Natural killer cell (primary cell): ENCODE measurements around the gene MFAP3L. TPM values are rescaled to one million over a fixed set of nuclear protein-coding genes. Genes with fewer than 3 reads are reported as not detected.

Experiments used
- ATAC-seq, 3 donors: fragments of 150-1000 bp in 2 of 3; fragments of 200-7000 bp in 1 of 3; cut with Tn5 transposase; 1 replicate in 1 of 3; 2 replicates in 2 of 3; pipeline ENCODE4 v1.10.0; 2021; ENCODE audit warnings: mild to moderate bottlenecking in 2 of 3, moderate library complexity in 2 of 3
- DNase-seq, 2 donors: peaks; one replicate each; pipeline versions ENCODE4 v3.0.0 to v3.0.0-alpha.2; 2013 to 2021; ENCODE audit warnings: mixed read lengths in 1 of 2
- H3K27ac ChIP-seq: one replicate; pipeline ENCODE4 v1.5.1; 2013; ENCODE audit warnings: mild to moderate bottlenecking, low read length
- H3K27me3 ChIP-seq: one replicate; pipeline ENCODE4 v1.6.1; 2013; ENCODE audit warnings: low read length; ENCODE audit not compliant: control insufficient read depth, insufficient read depth
- H3K36me3 ChIP-seq: one replicate; pipeline ENCODE4 v1.6.1; 2013; ENCODE audit warnings: low read length; ENCODE audit not compliant: control insufficient read depth, insufficient read depth
- H3K4me1 ChIP-seq: one replicate; pipeline ENCODE4 v1.6.1; 2013; ENCODE audit warnings: low read length; ENCODE audit not compliant: control insufficient read depth, insufficient read depth
- H3K4me3 ChIP-seq: one replicate; pipeline ENCODE4 v1.5.1; 2013; ENCODE audit warnings: low read length
- H3K9me3 ChIP-seq: one replicate; pipeline ENCODE4 v1.6.1; 2013; ENCODE audit warnings: low read length; ENCODE audit not compliant: control insufficient read depth, insufficient read depth
- H3K27ac Mint-ChIP-seq, 2 donors: one replicate each; pipeline ENCODE4 v1.8.0; 2022; ENCODE audit warnings: mild to moderate bottlenecking in 2 of 2, mixed read lengths in 2 of 2, moderate library complexity in 1 of 2
- H3K27me3 Mint-ChIP-seq, 2 donors: one replicate each; pipeline ENCODE4 v1.8.0; 2022; ENCODE audit warnings: low read depth in 2 of 2, mixed read lengths in 2 of 2
- H3K36me3 Mint-ChIP-seq: one replicate; pipeline ENCODE4 v1.8.0; 2022; ENCODE audit warnings: mixed read lengths
- H3K4me1 Mint-ChIP-seq, 2 donors: one replicate each; pipeline ENCODE4 v1.8.0; 2022; ENCODE audit warnings: mixed read lengths in 2 of 2
- H3K4me3 Mint-ChIP-seq: one replicate; pipeline ENCODE4 v1.8.0; 2022; ENCODE audit warnings: mild to moderate bottlenecking, moderate library complexity, mixed read lengths
- H3K9me3 Mint-ChIP-seq, 2 donors: one replicate each; pipeline ENCODE4 v1.8.0; 2022; ENCODE audit warnings: mixed read lengths in 2 of 2
- CTCF ChIP-seq: fragments of 200-600 bp; IDR thresholded peaks from one replicate; pipeline ENCODE4 v1.8.0; 2022; ENCODE audit warnings: antibody characterized with exemption
- WGBS: methylation state at CpG from one replicate; pipeline ENCODE4 v1.1.7; 2013; ENCODE audit warnings: missing lambda C conversion rate; ENCODE audit not compliant: insufficient coverage; 5-methylcytosine and 5-hydroxymethylcytosine counted together
- intact Hi-C: fragments of 100-400 bp; cut with micrococcal nuclease; formaldehyde crosslinking; loops from one replicate; pipeline ENCODE4 v1.14.2; 2022
- total RNA-seq, 4 donors: library from RNA; stranded (reverse); fragments of 120-200 nt in 1 of 4; gene quantifications; one replicate each; pipeline versions ENCODE4 v1.2.3 to v1.2.4, GENCODE V29; 2013 to 2022

The MFAP3L gene
- total RNA-seq, 3 donors from 2014 or later (not counting 1 experiment from before 2014, with no cell fraction given) = 2.8 to 5.6 (median 5.4) TPM

- H3K36me3 ChIP-seq = no peaks in the 10 kb centered on the region
- H3K4me3 Mint-ChIP-seq = no peak overlapping the region
- H3K4me3 ChIP-seq = no peak overlapping the region
- H3K4me1 ChIP-seq = no peaks in the 10 kb centered on the region
- TF ChIP-seq CTCF = no peak
- H3K9me3 ChIP-seq = no peaks in the 10 kb centered on the region
- H3K4me1 Mint-ChIP-seq = no peaks in the 10 kb centered on the region
- no peaks in the 10 kb centered on the region for H3K27me3 ChIP-seq
- no peaks in the 10 kb centered on the region for H3K9me3 Mint-ChIP-seq
- no peaks in the 10 kb centered on the region for H3K36me3 Mint-ChIP-seq
- no peaks in the 10 kb centered on the region for H3K27me3 Mint-ChIP-seq
- no peak for ATAC-seq
- H3K27ac ChIP-seq = no peak overlapping the region
- DNase-seq = no peak
- intact Hi-C loops = no loop called here
- 79% methylated on average over 2 of the region's 2 CpGs for WGBS
- no peak overlapping the region for H3K27ac Mint-ChIP-seq
These were observed 26.3 kb downstream of the MFAP3L start for GRCh38 chr4:169999923-170000322.

GRCh38 chr4:169998981-169999380 lies 27.2 kb downstream of the MFAP3L start:
- Histone ChIP-seq H3K27ac (no peak overlapping the region), H3K36me3 (no peaks in the 10 kb centered on the region), H3K4me1 (no peaks in the 10 kb centered on the region), H3K9me3 (no peaks in the 10 kb centered on the region), H3K4me3 (no peak overlapping the region), H3K27me3 (no peaks in the 10 kb centered on the region)
- peaks cover 0 to 4% of the 10 kb centered on the region in 2 donors for H3K27me3 Mint-ChIP-seq
- H3K9me3 Mint-ChIP-seq = no peaks in the 10 kb centered on the region
- no peak overlapping the region for H3K4me3 Mint-ChIP-seq
- ATAC-seq (no peak), DNase-seq (no peak)
- H3K27ac Mint-ChIP-seq = no peak overlapping the region
- TF ChIP-seq CTCF = no peak
- intact Hi-C loops = no loop called here
- WGBS = 100% methylated on average over 1 of the region's 1 CpG
- no peaks in the 10 kb centered on the region for H3K36me3 Mint-ChIP-seq
- no peaks in the 10 kb centered on the region for H3K4me1 Mint-ChIP-seq

GRCh38 chr4:169996379-169997240 lies 29.6 kb downstream of the MFAP3L start:
- H3K4me3 Mint-ChIP-seq = no peak overlapping the region
- TF ChIP-seq CTCF = no peak
- Histone ChIP-seq H3K9me3 (no peaks in the 10 kb centered on the region), H3K27ac (no peak overlapping the region), H3K4me1 (no peaks in the 10 kb centered on the region), H3K4me3 (no peak overlapping the region), H3K36me3 (no peaks in the 10 kb centered on the region), H3K27me3 (no peaks in the 10 kb centered on the region)
- no peak overlapping the region for H3K27ac Mint-ChIP-seq
- peaks cover 0 to 13% of the 10 kb centered on the region in 2 donors for H3K27me3 Mint-ChIP-seq
- ATAC-seq (no peak), DNase-seq (no peak)
- H3K4me1 Mint-ChIP-seq = no peaks in the 10 kb centered on the region
- no peaks in the 10 kb centered on the region for H3K36me3 Mint-ChIP-seq
- intact Hi-C loops = no loop called here
- WGBS = 93% methylated on average over 8 of the region's 10 CpGs
- no peaks in the 10 kb centered on the region for H3K9me3 Mint-ChIP-seq
